HepG2 (cell line): ENCODE measurements around the gene CACNA1I. TPM values are rescaled to one million over a fixed set of nuclear protein-coding genes. Genes with fewer than 3 reads are reported as not detected.

ENCODE experiments used
- ATAC-seq: fragments of 200-7000 bp; cut with Tn5 transposase; 3 replicates; pipeline ENCODE4 v1.9.1; 2020; ENCODE audit warnings: mild to moderate bottlenecking, moderate library complexity
- BruUV-seq: library from RNA; stranded (reverse); fragments of 400-500 nt; replicated peaks from 2 replicates; lab custom pipeline; 2021; lab: Mats Ljungman, UMichigan
- CTCF ChIA-PET: fragments of 300-600 bp; formaldehyde crosslinking; extraction: SDS; loops from one replicate; lab custom pipeline; 2021; ENCODE audit warnings: low total read pairs, inconsistent platforms, low intra/inter-chr PET ratio; lab: Yijun Ruan, JAX
- POLR2A ChIA-PET: fragments of 350-600 bp; sonication (Branson Sonifier 250); formaldehyde crosslinking; loops from one replicate; lab custom pipeline; 2020; ENCODE audit warnings: antibody characterized with exemption, inconsistent platforms; lab: Yijun Ruan, JAX
- DNase-seq: peaks from one replicate; pipeline ENCODE4 v3.0.0-alpha.2; 2015; ENCODE audit warnings: low spot score
- FAIRE-seq: peaks from 3 replicates; lab custom pipeline; 2011; peaks lifted over from hg19 to GRCh38; lab: Jason Lieb, UNC
- H2AFZ ChIP-seq: one replicate; pipeline ENCODE4 v1.6.1; 2011; ENCODE audit warnings: low read length, inconsistent platforms
- H3K27ac ChIP-seq: fragments of 300-600 bp; 3 replicates; pipeline ENCODE4 v1.8.0; 2011; ENCODE audit warnings: mixed run types, mild to moderate bottlenecking, mixed read lengths, low read length, inconsistent platforms; ENCODE audit not compliant: insufficient read depth; ENCODE audit errors: extremely low read length
- H3K27me3 ChIP-seq, 2 experiments: fragments of 200-600 bp in 1 of 2; 2 replicates in 1 of 2; 3 replicates in 1 of 2; pipeline versions ENCODE4 v1.6.0 to v1.8.0; 2011; ENCODE audit warnings: low read length in 2 of 2, mild to moderate bottlenecking in 2 of 2, moderate library complexity in 2 of 2, inconsistent platforms in 1 of 2; ENCODE audit not compliant: insufficient read depth in 2 of 2, control insufficient read depth in 1 of 2
- H3K36me3 ChIP-seq, 2 experiments: fragments of 200-600 bp in 1 of 2; replicated peaks in 1 of 2; 2 replicates in 1 of 2; 3 replicates in 1 of 2; pipeline versions ENCODE4 v1.5.1 to v1.8.0; 2011; ENCODE audit warnings: low read length in 2 of 2, inconsistent platforms in 1 of 2; ENCODE audit not compliant: insufficient read depth in 2 of 2, control insufficient read depth in 1 of 2
- H3K4me1 ChIP-seq: 2 replicates; pipeline ENCODE4 v1.5.1; 2012; ENCODE audit warnings: low read length, inconsistent platforms; ENCODE audit not compliant: insufficient read depth
- H3K4me2 ChIP-seq: 2 replicates; pipeline ENCODE4 v1.6.0; 2011; ENCODE audit warnings: low read depth, low read length, inconsistent platforms
- H3K4me3 ChIP-seq, 3 experiments: fragments of 200-600 bp in 1 of 3; sonication (generic), shearing (Covaris generic) in 1 of 3; replicated peaks in 1 of 3; 2 replicates each; pipeline ENCODE4 v1.5.1; 2011 to 2016; ENCODE audit warnings: low read length in 3 of 3, inconsistent platforms in 2 of 3, low read depth in 2 of 3, mild to moderate bottlenecking in 2 of 3, control low read depth in 1 of 3, mixed read lengths in 1 of 3; ENCODE audit not compliant: insufficient read depth in 1 of 3
- H3K79me2 ChIP-seq: one replicate; pipeline ENCODE4 v1.6.1; 2011; ENCODE audit warnings: low read length, inconsistent platforms; ENCODE audit not compliant: insufficient read depth
- H3K9ac ChIP-seq: 2 replicates; pipeline ENCODE4 v1.6.0; 2011; ENCODE audit warnings: mild to moderate bottlenecking, low read depth, low read length, inconsistent platforms; ENCODE audit not compliant: insufficient read depth
- H3K9me3 ChIP-seq: 2 replicates; pipeline ENCODE4 v1.5.1; 2012; ENCODE audit warnings: mild to moderate bottlenecking, low read length
- H4K20me1 ChIP-seq: 2 replicates; pipeline ENCODE4 v1.6.0; 2011; ENCODE audit warnings: inconsistent platforms, mild to moderate bottlenecking, low read length, moderate library complexity; ENCODE audit not compliant: insufficient read depth
- ADNP ChIP-seq: sonication (generic); formaldehyde crosslinking; IDR thresholded peaks from 2 replicates; pipeline ENCODE4 v1.4.0; 2020; ENCODE audit warnings: missing genetic modification reagents
- ARID3A ChIP-seq: IDR thresholded peaks from 2 replicates; pipeline ENCODE4 v1.6.1; 2012; ENCODE audit warnings: low read depth, low read length, improper control_type of control experiment
- BCL6 ChIP-seq: IDR thresholded peaks from 2 replicates; pipeline ENCODE4 v1.6.1; 2016; ENCODE audit warnings: missing genetic modification reagents, missing compliant biosample characterization
- GABPA ChIP-seq, 2 experiments: IDR thresholded peaks; 2 replicates each; pipeline ENCODE4 v1.6.1; 2011 to 2016; ENCODE audit warnings: low read depth in 2 of 2, low read length in 1 of 2, missing biosample characterization in 1 of 2, missing genetic modification characterization in 1 of 2
- GATAD1 ChIP-seq: IDR thresholded peaks from 2 replicates; pipeline ENCODE4 v1.6.1; 2016; ENCODE audit warnings: missing genetic modification reagents, missing compliant biosample characterization
- JDP2 ChIP-seq: sonication (generic); formaldehyde crosslinking; IDR thresholded peaks from 2 replicates; pipeline ENCODE4 v1.8.1; 2022; ENCODE audit warnings: missing genetic modification reagents, borderline replicate concordance
- KLF13 ChIP-seq: sonication (generic); formaldehyde crosslinking; IDR thresholded peaks from 2 replicates; pipeline ENCODE4 v1.4.0; 2020; ENCODE audit warnings: mild to moderate bottlenecking, missing genetic modification reagents
- KLF16 ChIP-seq, 2 experiments: sonication (generic) in 1 of 2; formaldehyde crosslinking in 1 of 2; IDR thresholded peaks; 2 replicates each; pipeline versions ENCODE4 v1.6.1 to v1.8.0; 2016 to 2023; ENCODE audit warnings: missing genetic modification reagents in 2 of 2, missing compliant biosample characterization in 1 of 2
- MAFK ChIP-seq, 2 experiments: IDR thresholded peaks in 1 of 2; conservative IDR thresholded peaks in 1 of 2; 2 replicates each; pipeline ENCODE4 v1.6.1; 2011; ENCODE audit warnings: improper control_type of control experiment in 2 of 2, low read length in 2 of 2
- RBFOX2 ChIP-seq: fragments of 200-400 bp; formaldehyde crosslinking; IDR thresholded peaks from 2 replicates; pipeline ENCODE4 v1.6.1; 2017; ENCODE audit warnings: low read depth, mild to moderate bottlenecking, low read length
- RORA ChIP-seq: sonication (generic); formaldehyde crosslinking; IDR thresholded peaks from 2 replicates; pipeline ENCODE4 v1.5.0; 2020; ENCODE audit warnings: mild to moderate bottlenecking, missing genetic modification reagents, moderate library complexity
- SP140L ChIP-seq: sonication (generic); formaldehyde crosslinking; IDR thresholded peaks from 2 replicates; pipeline ENCODE4 v1.4.0; 2020; ENCODE audit warnings: missing genetic modification reagents, borderline replicate concordance
- TCF7 ChIP-seq: sonication (generic); IDR thresholded peaks from 2 replicates; pipeline ENCODE4 v1.6.1; 2016; ENCODE audit warnings: antibody characterized with exemption, low read depth
- TRIM24 ChIP-seq: sonication (generic); formaldehyde crosslinking; IDR thresholded peaks from 2 replicates; pipeline ENCODE4 v1.8.0; 2022; ENCODE audit warnings: mild to moderate bottlenecking, missing genetic modification reagents
- ZBTB3 ChIP-seq: sonication (generic); formaldehyde crosslinking; IDR thresholded peaks from 2 replicates; pipeline ENCODE4 v1.4.0; 2020; ENCODE audit warnings: low read depth, mild to moderate bottlenecking, moderate library complexity, missing genetic modification reagents, borderline replicate concordance
- ZNF468 ChIP-seq: sonication (generic); formaldehyde crosslinking; IDR thresholded peaks from 2 replicates; pipeline ENCODE4 v1.8.0; 2022; ENCODE audit warnings: mild to moderate bottlenecking, moderate library complexity, missing genetic modification reagents
- ZNF570 ChIP-seq: sonication (generic); formaldehyde crosslinking; IDR thresholded peaks from 2 replicates; pipeline ENCODE4 v1.4.0; 2020; ENCODE audit warnings: mild to moderate bottlenecking, missing genetic modification reagents, borderline replicate concordance
- ZNF703 ChIP-seq: sonication (generic); formaldehyde crosslinking; IDR thresholded peaks from 2 replicates; pipeline ENCODE4 v1.5.1; 2020; ENCODE audit warnings: missing genetic modification reagents, mild to moderate bottlenecking, moderate library complexity, borderline replicate concordance
- WGBS: methylation state at CpG from one replicate; pipeline ENCODE4 v1.1.6; 2017; ENCODE audit warnings: low lambda C conversion rate; 5-methylcytosine and 5-hydroxymethylcytosine counted together
- in situ Hi-C: cut with HindIII; loops from 2 replicates; pipeline ENCODE4 v1.10.0; 2017; ENCODE audit warnings: low pct_unique_long_range_greater_than_20kb; ENCODE audit not compliant: extremely low pct_ligation_motif_present
- intact Hi-C: fragments of 100-400 bp; cut with micrococcal nuclease; formaldehyde crosslinking; loops from one replicate; pipeline ENCODE4 v1.10.0; 2022; ENCODE audit not compliant: unreplicated experiment
- polyA plus RNA-seq, 8 experiments: library from polyadenylated mRNA; depleted of rRNA in 3 of 8; stranded (reverse) in 7 of 8; unstranded in 1 of 8; fragments of >200 nt; fragmentation: Illumina TruSeq in 4 of 8; extraction: Trizol in 4 of 8; gene quantifications; 2 replicates each; pipeline versions ENCODE4 v1.2.1 to v1.2.3, GENCODE V29; 2011 to 2016; ENCODE audit warnings: low read depth in 4 of 8, missing spikeins in 1 of 8, mixed read lengths in 1 of 8; ENCODE audit not compliant: insufficient read depth in 1 of 8
- total RNA-seq, 5 experiments: library from RNA; depleted of rRNA; stranded (reverse); fragments of >200 nt; fragmentation: Illumina TruSeq; extraction: Trizol; gene quantifications; 2 replicates each; pipeline ENCODE4 v1.2.3, GENCODE V29; 2016; ENCODE audit warnings: low read depth in 1 of 5
- TF ChIP-seq, protein P1 (sequence below): sonication (generic); formaldehyde crosslinking; IDR thresholded peaks from 2 replicates; pipeline ENCODE4 v1.5.0; 2020; ENCODE audit warnings: missing genetic modification reagents

CACNA1I gene
- total and polyA plus RNA-seq, 2 of the 13 experiments (the other 11 are each of a cell fraction or from before 2014, with no cell fraction given), result not detected

DNA sequence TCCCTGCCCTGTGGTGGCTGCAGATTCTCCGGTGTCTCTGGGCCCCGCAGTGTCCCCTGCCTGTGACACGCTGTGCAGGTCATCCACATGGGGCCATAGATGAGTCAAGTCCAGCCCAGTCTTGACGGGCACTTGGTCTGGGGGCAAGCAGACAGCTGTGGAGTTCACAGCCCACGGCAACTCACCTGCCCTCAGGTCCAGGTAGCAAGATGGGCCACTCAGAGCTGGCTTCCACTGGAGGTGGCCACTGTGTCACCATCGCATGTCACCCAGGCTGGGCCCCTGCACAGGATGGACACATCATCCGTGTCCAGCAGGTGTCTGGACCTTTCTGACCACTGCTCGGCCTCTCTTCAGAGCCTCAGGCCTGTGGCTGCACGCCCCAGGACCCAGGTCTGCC lies 109.9 kb downstream of the CACNA1I start:
- in situ Hi-C loops, result no loop called here
- CTCF ChIA-PET, result no interaction called here
- no peaks in the 10 kb centered on the region for H3K9me3 ChIP-seq
- H3K27ac ChIP-seq, result no peak overlapping the region
- TF ChIP-seq ZNF570 (CRISPR knock-in tag) (no peak), TCF7 (no peak), GATAD1 (no peak), ADNP (CRISPR knock-in tag) (no peak), ZBTB3 (CRISPR knock-in tag) (no peak), GABPA (IDR thresholded peaks at IDR 0.05; ENCODE audit: low read depth, low read length) (no peak), GABPA (CRISPR knock-in tag; IDR thresholded peaks at IDR 0.05; ENCODE audit: low read depth) (no peak), JDP2 (CRISPR knock-in tag) (no peak), SP140L (no peak), KLF13 (CRISPR knock-in tag) (no peak), KLF16 (CRISPR knock-in tag; IDR thresholded peaks at IDR 0.05) (no peak), ZNF703 (no peak), RORA (no peak), TRIM24 (CRISPR knock-in tag) (no peak), ARID3A (no peak), MAFK (conservative IDR thresholded peaks at IDR 0.05 in 1 of 2, IDR thresholded peaks at IDR 0.05 in 1 of 2; ENCODE audit: low read length in 2 of 2) (no peak), BCL6 (CRISPR knock-in tag) (no peak), RBFOX2 (no peak), ZNF468 (CRISPR knock-in tag) (no peak)
- TF ChIP-seq, protein P1, sequence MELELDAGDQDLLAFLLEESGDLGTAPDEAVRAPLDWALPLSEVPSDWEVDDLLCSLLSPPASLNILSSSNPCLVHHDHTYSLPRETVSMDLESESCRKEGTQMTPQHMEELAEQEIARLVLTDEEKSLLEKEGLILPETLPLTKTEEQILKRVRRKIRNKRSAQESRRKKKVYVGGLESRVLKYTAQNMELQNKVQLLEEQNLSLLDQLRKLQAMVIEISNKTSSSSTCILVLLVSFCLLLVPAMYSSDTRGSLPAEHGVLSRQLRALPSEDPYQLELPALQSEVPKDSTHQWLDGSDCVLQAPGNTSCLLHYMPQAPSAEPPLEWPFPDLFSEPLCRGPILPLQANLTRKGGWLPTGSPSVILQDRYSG (CRISPR knock-in tag), result no peak
- TF ChIP-seq, all 625 proteins: peak for 0
- POLR2A ChIA-PET, result no interaction called here
- Histone ChIP-seq H3K4me2 (no peak overlapping the region), H3K36me3 (no peaks in the 10 kb centered on the region), H3K27me3 (peaks cover 18 to 67% of the 10 kb centered on the region in 2 experiments; a peak in 4 of 5 replicates), H3K4me3 (no peak overlapping the region), H3K9ac (no peak overlapping the region), H2AFZ (no peak overlapping the region), H3K79me2 (no peaks in the 10 kb centered on the region), H3K4me1 (no peaks in the 10 kb centered on the region), H4K20me1 (0 out of 2 replicates have a peak, but pooled peaks cover 2% of the 10 kb centered on the region)
- DNase-seq, result no peak
- WGBS, result 0% methylated on average over 1 of the region's 9 CpGs
- no TSS peak for BruUV-seq
- intact Hi-C loops, result no loop called here
- peak; percentile 11; the same call in 2 of the 3 replicates for ATAC-seq
- no peak for FAIRE-seq
